RKO (cell line): ENCODE measurements around the gene RPL29.
"Not testable (repeated sequence)": the region's sequence is repeated elsewhere in the genome, so short reads cannot be mapped to it uniquely, and the experiment has no call there.

Source experiments
- DNase-seq: peaks from one replicate; pipeline ENCODE4 v3.0.0-alpha.2; 2016; ENCODE audit warnings: low spot score

Gene RPL29

DNA sequence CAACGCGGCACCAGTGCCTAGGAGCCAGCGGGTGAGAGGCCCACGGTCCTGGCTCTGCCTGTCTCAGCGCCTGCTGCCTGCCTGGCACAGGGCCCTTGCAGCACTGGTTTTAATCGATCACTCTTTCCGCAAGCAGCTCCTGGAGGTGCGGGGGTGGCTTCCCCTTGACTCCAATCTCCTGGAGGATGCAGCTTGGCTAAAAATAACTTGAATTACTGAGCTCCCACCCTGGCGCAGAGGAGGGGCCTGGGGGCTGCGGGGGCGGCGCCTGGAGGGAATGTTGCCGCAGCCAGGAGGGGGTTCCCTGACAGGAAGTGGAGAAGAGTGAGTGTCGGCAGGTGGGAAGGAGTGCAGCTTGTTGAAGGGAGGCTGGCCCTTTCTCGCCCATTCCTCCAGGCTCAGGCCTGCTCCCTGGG is 9.9 kb upstream of the RPL29 start:
- DNase-seq, result no peak

DNA sequence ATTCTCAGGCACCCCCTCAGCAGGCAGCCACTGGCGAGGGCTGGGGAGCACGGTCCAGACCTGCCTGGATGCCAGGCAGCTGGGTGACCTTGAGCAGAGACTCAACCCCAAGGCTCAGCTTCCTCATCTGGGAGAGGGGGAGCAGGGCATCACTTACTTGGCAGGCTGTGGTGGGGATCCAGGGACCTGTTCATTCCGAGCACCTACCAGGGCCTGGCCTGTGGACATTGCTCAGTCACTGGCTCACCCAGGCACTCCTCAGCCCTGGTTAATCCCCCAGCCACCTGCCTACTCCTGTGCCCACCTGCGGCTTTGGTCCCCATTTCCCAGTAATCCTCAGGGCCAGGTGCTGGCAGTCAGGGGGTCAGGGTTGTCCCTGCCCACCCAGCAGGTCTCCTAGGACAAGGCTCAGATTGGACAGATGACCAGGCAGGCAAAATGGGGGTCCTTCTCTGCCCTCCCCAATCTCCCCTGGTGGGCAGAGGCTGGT is 9.3 kb upstream of the RPL29 start:
- DNase-seq, result no peak

DNA sequence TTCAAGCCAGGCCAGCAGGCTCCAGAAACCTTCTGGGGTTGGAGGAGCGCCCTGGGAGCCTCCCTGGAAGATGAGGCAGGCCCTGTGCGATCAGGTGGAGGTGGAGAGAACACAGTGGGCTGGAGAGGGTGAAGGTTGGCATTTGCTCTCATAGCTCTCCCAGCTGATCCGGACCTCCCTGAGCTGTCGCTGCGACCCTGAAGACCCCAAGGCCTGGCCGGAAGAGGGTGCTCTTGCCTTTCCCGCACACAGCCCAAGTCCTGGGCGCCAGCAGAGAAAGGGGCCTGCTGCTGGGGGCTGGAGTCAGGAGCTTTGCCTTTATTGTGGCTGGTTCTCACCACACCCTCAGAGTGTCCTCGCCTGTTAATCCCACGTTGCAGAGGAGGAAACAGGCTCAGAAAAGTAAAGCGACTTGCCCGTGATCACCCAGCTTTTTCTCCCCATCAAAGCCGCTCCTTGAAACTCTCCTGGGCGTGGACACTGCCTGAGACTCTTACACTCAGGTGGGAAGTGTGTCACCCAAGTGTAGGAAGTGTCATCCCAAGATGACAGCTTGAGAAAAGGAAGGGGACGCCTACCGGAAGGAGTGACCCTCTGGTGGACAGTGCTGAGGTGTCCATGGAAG is 8.6 kb upstream of the RPL29 start:
- DNase-seq, result no peak

DNA sequence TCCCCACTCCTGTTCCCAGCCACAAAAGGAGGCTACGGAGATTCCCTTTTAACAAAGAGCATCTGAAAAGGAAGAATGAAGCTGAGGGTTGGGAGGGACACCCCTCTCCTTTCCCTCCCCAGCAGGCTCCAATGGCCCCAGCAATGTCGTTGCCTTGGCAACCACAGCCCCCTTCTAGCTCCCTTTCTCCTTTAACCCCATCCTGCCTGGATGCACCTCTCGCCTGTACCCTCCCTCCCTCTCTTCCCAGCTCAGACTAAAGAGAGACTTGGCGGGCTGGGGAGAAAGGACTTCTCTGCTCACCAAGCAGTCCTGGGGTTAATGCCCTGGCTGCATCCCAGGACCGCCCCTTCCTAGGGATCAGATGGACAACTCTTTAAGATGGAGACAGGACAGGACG is 7.1 kb upstream of the RPL29 start:
- DNase-seq, result no peak

DNA sequence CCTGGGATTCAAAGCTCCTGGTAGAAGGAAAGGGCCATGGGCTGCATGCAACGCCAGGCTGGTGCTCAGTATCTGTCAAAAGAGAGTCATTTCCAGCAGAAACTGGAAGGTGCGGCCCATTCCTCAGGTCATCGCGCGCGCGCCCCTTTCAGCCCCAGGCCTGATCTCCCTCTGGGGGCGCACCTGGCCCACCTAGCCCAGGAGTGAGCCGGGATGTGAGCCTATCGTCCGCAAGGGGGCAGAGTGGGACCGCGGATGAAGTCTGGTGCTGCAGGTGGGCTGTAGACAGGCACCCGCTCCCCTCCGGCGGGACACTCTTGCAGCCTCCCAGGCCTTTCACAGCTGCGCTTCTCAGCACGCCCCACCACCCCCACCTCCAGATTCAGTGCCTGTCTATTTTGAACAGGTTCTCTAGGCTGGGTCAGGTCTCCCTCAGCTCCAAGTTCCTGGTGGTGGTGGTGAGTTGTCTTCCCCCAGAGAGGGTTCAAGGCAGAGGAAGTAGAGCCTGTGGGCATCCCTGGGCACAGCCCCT is 5.8 kb upstream of the RPL29 start:
- peak; percentile 64 for DNase-seq

DNA sequence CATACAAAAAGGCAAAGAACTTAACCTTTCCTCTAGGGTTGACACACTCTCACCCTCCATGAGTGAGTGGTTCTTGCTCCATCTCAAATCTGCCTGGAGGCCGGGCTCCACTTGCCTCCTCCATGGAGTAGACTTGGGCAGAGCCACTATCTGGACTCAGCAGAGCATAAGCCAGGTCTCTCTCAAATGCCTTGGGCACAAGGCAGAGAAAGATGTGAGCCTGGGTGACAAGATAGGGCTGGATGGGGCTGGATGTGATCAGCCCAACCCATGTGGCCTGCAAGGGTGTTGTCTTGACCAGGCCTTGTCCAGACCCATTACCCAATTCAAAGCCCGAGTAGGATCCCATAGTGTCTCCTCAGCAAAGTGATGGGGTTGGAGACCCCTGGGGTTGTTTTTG is 4.2 kb upstream of the RPL29 start:
- no peak for DNase-seq

DNA sequence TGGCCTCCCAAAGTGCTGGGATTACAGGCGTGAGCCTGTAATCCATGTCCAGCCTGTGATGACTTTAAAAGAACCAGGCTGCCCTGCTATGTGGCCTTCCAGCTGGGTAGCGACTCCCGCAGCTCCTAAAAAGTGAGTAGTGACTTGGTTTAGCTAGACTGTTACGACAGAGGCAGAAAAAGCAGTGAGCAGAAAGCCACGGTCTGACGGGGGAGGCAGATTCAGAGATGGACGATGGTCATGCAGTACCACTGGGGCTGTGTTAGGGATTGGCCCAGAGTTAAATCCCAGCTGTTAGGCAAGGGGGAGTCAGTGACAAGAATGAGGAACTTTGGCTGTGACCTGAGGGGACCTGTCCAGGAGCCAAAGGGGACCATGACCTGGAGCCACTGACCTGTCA is 3.1 kb upstream of the RPL29 start:
- DNase-seq, result no peak

DNA sequence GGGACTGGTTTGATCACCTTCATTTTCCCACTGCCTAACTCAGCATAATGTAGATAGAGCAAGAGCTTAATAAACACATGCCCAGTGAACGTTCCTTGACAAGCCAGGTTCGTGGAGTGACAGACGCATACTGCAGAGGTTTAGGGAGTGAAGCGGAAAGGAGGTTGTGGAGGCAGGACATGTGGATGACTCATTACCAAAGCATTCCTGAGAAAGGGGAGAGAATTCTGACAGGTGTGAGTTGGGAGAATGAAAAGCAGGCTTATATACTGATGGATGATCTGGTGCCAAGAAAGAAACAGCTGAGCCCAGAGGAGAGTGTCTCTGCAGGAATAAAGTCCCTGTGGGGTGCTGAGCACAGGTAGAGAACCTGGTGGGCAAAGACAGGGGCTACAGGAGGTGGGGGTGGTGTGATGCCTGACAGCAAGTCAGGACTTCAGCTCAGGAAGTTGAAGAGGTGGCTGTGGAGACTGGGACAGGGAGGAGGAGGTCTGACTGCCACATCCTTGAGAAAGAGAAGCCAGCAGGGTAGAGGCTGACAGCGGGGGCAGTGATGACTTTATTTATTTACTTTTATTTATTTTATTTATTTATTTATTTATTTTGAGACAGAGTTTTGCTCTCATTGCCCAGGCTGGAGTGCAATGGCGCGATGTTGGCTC is 2.4 kb upstream of the RPL29 start:
- DNase-seq, result no peak

DNA sequence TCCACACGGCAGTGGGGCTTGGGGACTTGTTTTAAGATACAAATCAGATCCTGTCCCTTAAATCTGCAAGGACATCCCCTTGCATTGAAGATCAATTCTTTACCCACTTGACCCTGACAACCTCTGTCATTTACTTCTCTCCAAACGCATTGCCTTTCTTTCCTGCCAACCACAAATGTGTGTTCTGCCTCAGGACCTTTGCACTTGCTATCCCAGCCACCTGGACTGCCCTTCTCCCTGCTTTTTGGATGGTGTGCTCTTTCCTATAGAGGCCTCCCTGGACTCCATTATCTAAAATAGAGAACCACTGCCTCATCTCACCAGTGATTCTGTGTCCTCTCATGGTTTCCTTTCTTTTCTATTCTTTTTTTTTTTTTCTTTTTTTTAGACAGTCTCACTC is 1.5 kb upstream of the RPL29 start:
- no peak for DNase-seq

DNA sequence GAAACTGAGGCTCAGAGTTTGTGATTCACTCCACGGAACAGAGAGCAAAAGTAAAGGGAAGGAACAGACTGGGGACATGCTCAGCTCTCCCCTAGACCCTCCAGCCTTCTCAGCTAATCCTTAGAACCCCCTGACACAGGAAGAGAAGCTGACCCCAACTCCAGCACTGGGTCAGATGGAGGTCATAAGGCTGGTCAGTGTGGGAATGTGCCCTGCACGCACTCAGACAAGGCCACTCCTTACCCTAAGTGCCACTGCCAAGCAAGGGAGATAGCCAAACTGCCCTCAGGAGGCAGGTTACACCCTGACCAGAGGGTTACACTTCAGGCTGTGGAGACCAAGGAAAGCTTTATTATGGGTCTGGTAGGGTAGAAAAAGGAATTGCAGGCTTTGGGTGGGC is 1.2 kb downstream of the RPL29 start:
- no peak for DNase-seq

DNA sequence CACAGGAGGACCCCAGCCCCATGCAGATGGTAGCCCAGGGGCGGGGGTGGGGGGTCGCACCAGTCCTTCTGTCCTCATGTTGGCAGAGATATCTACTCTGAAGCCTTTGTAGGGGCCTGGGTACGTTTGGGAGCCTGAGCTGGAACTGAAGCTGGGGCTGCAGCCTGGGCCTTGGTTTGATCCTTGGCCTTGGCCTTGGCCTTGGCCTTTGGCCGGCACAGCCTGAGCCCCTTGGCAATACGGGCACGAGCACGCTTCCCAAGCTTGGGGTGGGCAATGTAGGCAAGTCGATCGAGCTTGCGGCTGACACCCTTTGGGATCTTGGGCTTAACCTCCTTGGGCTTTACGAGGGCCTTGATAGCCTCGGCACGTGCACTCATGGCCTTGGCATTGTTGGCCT is 2.0 kb downstream of the RPL29 start:
- not testable (repeated sequence) for DNase-seq

DNA sequence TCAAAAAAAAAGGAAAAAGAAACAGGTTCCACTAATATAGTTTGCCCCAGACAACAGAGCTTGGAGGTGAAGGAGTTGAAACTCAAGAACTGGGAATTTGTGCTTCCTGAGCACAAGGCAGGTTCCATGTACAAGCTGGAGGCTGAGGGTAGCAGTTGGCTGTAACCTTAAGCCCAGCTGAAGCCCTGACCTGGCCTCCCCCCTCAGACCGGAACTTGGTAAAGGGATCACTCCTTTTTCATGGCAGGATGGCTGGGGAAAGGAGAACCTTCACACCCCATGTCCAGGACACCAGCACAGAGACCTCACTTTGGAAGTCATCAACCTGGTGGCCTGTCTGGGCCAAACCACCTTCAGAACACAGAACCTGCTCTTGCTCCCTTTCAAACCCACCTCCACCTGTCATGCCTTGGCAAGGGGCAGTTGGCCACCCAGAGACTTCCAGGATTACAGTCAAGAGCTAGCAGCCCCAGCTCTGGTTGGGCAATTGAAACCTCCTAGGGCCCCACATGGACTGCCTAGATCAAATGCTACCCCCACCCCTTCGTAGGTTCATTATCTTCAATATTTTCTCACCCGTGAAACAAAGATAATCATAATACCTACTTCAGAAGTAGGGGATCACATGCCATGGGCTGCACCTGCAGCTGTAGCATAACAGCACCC is 3.5 kb downstream of the RPL29 start:
- no peak for DNase-seq

DNA sequence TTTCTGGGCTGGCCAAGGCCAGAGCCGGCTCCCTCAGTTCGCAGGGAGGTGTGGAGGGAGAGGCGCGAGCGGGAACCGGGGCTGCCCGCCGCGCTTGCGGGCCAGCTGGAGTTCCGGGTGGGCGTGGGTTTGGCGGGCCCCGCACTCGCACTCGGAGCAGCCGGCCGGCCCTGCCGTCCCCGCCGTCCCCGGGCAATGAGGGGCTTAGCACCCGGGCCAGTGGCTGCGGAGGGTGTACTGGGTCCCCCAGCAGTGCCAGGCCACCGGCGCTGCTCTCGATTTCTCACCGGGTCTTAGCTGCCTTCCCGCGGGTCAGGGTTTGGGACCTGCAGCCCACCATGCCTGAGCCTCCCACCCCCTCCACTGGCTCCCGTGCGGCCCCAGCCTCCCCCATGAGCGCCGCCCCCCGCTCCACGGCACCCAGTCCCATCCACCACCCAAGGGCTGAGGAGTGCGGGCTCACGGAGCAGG is 5.2 kb downstream of the RPL29 start:
- not testable (repeated sequence) for DNase-seq

DNA sequence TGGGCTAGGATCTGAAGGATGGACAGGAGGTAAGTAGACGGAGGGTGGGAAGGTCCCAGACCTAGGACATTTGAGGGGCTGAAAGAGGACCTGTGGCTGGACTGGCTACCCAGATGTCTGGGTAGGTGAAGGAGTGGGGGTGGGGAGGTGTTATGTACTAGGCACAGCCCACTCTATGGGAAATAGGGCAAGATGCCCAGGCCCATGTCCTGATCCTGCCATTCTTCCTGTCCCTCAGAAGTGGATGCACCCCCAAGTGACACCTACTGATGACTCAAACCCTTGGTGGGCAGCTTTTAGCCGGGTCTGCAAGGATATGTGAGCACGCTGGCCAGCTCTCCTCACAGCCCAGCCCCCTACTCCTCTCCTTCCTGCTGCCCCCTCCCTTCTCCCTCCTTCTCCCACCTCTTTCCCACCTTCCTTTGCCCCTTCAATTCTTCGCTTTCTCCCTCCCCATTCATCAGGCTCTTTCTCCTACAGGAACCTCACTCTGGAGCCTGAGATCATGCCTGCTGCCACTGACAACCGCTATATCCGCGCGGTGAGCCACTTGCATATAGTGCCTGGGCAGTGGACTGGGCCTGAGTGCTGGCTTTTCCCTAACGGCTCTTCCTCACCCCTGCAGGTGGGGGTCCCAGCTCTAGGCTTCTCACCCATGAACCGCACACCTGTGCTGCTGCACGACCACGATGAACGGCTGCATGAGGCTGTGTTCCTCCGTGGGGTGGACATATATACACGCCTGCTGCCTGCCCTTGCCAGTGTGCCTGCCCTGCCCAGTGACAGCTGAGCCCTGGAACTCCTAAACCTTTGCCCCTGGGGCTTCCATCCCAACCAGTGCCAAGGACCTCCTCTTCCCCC is 7.2 kb downstream of the RPL29 start:
- DNase-seq, result no peak

DNA sequence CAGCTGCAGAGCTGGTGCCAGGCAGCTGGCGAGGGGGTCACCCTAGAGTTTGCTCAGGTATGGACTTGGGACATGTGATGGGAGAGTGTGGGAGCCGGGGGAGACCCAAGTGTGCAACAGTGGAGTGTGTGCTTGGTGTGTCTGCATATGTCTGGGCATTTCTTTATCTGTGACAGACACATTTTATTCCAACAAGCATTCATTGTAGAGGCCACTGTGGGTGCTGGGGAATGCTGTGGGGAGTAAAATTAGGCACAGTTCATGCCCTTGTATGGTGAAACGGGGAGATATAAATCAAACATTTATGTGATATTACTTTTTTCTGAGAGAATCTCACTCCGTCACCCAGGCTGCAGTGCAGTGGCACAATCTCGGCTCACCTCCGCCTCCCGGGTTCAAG is 8.1 kb downstream of the RPL29 start:
- DNase-seq, result no peak

DNA sequence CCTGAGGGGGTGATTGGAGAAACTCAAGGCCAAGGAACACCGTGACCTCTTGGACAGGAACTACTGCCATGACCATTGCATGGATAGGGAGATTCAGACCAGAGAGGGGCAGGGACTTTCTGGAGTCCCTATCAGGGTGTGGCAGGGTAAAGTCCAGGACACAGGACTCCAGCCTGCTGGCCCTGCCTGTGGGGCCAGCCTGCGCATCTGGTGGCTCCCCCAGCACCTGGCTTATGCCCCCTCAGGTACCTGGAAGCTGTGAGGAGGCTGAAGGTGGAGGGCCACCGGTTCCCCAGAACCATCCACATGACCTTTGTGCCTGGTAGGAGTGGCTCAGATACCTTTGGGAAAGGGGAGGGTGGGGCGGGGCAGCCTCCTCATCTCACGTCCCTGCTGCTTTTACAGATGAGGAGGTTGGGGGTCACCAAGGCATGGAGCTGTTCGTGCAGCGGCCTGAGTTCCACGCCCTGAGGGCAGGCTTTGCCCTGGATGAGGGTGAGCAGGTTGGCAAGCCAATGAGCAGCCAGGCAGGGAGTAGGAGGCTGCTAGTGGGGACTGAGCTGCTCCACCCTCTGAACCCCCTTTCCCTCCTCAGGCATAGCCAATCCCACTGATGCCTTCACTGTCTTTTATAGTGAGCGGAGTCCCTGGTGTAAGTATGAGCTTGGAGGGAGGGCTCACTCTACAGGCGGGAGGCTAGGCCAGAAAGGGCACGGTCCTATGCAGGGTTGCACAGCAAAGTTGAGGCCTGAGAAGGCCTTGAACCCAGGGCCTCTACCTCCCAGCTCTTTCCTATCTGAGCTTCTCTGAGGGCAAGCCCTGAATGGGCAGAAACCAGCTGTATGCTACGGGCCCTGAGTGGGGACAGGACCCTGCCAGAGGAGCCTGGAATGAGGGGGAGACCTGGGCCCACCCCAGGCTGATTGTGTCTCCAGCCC is 9.4 kb downstream of the RPL29 start:
- no peak for DNase-seq

DNA sequence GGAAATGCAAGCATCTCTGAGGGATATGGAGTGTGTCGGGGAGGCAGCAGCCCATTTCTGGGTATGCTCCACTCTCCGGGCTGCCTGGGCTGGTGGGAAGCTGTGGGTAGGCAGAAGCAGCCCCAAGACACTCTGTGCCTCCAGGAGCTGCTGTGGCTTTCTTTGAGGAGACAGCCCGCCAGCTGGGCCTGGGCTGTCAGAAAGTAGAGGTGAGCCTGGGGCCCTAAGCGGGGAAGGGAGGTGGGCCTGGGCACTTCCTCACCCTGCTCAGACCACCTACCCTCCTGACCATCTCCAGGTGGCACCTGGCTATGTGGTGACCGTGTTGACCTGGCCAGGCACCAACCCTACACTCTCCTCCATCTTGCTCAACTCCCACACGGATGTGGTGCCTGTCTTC is 10.6 kb downstream of the RPL29 start:
- DNase-seq, result no peak

DNA sequence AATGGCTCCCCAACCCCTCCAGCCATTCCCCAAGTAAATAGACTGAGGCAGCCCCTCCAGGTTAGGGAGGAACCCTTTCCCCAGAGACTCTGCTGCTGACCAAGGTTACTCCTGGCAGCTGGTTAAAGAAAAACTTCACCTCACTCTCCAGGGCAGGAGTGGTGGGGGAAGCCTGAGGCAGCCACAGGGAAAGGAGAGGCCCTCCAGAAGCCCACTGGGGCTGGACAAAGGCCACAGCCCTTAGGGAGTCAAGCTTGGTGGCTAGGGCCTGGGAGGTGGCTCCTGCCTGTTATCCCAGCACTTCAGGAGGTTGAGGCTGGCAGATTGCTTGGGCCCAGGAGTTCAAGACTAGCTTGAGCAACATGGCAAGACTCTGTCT is 11.4 kb downstream of the RPL29 start:
- no peak for DNase-seq

DNA sequence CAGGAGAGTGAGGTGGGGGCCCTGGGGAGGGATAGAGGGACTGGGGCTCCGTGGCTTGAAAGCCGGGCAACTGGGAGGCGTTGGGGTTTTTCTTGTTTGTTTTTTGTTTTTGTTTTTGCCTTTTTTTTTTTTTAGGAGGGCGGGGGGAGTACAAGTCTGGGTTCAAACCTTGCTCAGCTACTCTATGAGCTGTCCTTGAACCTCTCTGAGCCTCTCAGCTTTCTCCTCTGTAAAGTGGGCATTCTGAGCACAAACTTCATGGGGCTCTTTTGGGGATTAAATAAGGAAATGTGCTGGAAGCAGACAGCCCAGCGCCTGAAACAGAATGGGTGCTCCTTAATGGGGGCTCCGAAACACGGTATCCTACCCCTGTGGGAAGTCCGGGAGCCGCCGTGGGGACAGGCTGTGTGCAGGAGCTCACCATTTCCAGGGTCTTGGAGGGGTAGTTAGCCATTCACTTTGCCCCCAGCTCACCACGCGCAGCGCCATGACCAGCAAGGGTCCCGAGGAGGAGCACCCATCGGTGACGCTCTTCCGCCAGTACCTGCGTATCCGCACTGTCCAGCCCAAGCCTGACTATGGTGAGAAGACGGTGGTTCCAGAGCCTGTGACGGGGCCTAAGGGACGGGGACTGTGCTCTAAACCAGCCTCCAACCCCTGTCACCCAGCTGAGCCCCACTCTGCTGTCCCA is 12.0 kb downstream of the RPL29 start:
- no peak for DNase-seq

DNA sequence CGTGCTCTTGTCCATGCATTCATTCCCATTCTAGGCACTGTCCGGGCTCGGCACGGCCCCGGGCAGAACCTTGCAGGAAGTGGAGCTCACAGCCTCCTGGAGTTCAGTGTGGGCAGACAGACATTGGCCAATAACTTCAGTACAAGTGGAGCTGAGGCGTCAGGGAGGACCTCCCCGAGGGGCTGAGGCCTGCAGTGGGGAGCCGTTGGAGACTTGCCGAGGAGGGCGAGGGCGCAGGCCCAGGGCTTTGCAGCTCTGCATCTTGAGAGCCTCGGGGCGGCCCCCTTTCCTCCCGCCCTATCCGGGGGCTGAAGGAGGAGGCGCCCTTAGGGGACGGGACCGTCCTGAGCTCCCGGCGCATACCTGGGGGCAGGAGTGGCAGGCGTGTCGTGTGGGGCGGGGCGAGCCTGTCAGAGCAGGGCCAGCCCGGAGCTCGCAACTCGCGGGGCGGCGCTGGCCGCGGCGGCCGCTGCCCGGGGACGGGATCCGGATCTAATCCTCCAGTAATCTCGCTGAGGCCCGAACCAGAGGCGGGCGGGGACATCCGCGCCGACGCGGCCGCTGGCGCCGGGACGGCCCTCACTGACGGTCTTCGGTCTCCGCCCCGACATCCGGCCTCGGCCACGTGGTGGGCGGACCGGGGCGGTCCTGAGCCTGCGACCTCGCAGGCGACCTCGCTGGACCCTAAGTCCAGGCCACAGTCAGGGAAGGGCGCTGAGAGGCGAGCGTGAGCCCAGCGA is 12.7 kb downstream of the RPL29 start, which contains the start of gene ACY1:
Gene ACY1, plus strand, starts transcription at position 698 of the 740 bp plus-strand sequence. CDS start 530 bp downstream, outside the sequence.
- DNase-seq, result peak; percentile 91
